Smooth muscle cell (in vitro differentiated cells): ENCODE data around the gene PLA2G4D. TPM values are rescaled to one million over a fixed set of nuclear protein-coding genes. Genes with fewer than 3 reads are reported as not detected.

Source experiments
- DNase-seq: peaks from one replicate; lab custom pipeline; 2025; ENCODE audit not compliant: unreplicated experiment; lab: John Stamatoyannopoulos, UW
- H2AFZ ChIP-seq: fragments of 200-600 bp; sonication (generic); 2 replicates; pipeline ENCODE4 v1.6.0; 2016; ENCODE audit warnings: antibody characterized with exemption, low read depth, mild to moderate bottlenecking
- H3F3A ChIP-seq: fragments of 200-600 bp; sonication (generic); 2 replicates; pipeline ENCODE4 v1.6.0; 2017; ENCODE audit warnings: antibody characterized with exemption, low read depth
- H3K27ac ChIP-seq: fragments of 200-600 bp; sonication (generic); 2 replicates; pipeline ENCODE4 v1.5.1; 2016; ENCODE audit warnings: low read depth, mild to moderate bottlenecking
- H3K27me3 ChIP-seq: fragments of 200-600 bp; sonication (generic); 2 replicates; pipeline ENCODE4 v1.6.1; 2016; ENCODE audit warnings: low read depth, mild to moderate bottlenecking
- H3K36me3 ChIP-seq: fragments of 200-600 bp; sonication (generic); 2 replicates; pipeline ENCODE4 v1.5.1; 2016; ENCODE audit warnings: low read depth
- H3K4me1 ChIP-seq: fragments of 200-600 bp; sonication (generic); 2 replicates; pipeline ENCODE4 v1.5.1; 2016; ENCODE audit warnings: low read depth
- H3K4me2 ChIP-seq: fragments of 200-600 bp; sonication (generic); 2 replicates; pipeline ENCODE4 v1.6.0; 2016; ENCODE audit warnings: mild to moderate bottlenecking
- H3K4me3 ChIP-seq: fragments of 200-600 bp; sonication (generic); 2 replicates; pipeline ENCODE4 v1.5.1; 2016; ENCODE audit warnings: mild to moderate bottlenecking
- H3K79me2 ChIP-seq: fragments of 200-600 bp; sonication (generic); 2 replicates; pipeline ENCODE4 v1.6.0; 2016; ENCODE audit warnings: low read depth, mild to moderate bottlenecking
- H3K9ac ChIP-seq: fragments of 200-600 bp; sonication (generic); 2 replicates; pipeline ENCODE4 v1.6.0; 2016; ENCODE audit warnings: low read depth
- H3K9me3 ChIP-seq: fragments of 200-600 bp; sonication (generic); replicated peaks from 2 replicates; pipeline ENCODE4 v1.5.1; 2016; ENCODE audit warnings: low read depth
- H4K20me1 ChIP-seq: fragments of 200-600 bp; sonication (generic); 2 replicates; pipeline ENCODE4 v1.6.0; 2016; ENCODE audit warnings: low read depth
- WGBS: methylation state at CpG from one replicate; pipeline ENCODE4 v1.1.7; 2016; ENCODE audit warnings: low lambda C conversion rate; 5-methylcytosine and 5-hydroxymethylcytosine counted together
- polyA plus RNA-seq: library from polyadenylated mRNA; unstranded; fragments of >200 nt; fragmentation: Nextera tagmentation; extraction: Ambion mirVana; gene quantifications from 2 replicates; pipeline ENCODE4 v1.2.1, GENCODE V29; 2016
- total RNA-seq: library from RNA; depleted of rRNA; stranded (reverse); fragments of >200 nt; gene quantifications from 2 replicates; pipeline ENCODE4 v1.2.3, GENCODE V29; 2014
- TF ChIP-seq, protein P1 (sequence below): fragments of 200-600 bp; sonication (generic); IDR thresholded peaks from 2 replicates; pipeline ENCODE4 v1.5.1; 2017; ENCODE audit warnings: borderline replicate concordance, mild to moderate bottlenecking, antibody characterized with exemption; ENCODE audit not compliant: insufficient read depth, poor library complexity, severe bottlenecking

Gene PLA2G4D
- total and polyA plus RNA-seq, 2 experiments from 2014 or later, result 0.17 to 0.36 TPM

DNA sequence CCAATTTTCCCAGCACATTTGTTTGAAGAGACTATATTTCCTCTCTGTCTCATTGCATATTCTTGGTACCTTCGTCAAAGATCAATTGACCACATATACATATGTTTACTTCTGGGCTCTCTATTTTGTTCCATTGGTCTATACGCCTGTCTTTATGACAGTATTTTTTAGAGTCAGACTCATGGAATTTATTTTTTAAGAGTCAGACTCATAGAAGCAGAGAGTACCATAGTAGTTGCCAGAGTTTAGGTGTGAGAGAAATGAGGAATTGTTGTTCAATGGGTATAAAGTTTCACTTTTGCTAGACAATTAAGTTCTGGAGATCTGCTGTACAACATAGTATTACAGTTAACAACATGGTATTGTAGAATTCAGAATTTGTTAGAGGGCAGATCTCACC lies 35.0 kb upstream of the PLA2G4D start:
- DNase-seq, result no peak
- TF ChIP-seq, protein P1, sequence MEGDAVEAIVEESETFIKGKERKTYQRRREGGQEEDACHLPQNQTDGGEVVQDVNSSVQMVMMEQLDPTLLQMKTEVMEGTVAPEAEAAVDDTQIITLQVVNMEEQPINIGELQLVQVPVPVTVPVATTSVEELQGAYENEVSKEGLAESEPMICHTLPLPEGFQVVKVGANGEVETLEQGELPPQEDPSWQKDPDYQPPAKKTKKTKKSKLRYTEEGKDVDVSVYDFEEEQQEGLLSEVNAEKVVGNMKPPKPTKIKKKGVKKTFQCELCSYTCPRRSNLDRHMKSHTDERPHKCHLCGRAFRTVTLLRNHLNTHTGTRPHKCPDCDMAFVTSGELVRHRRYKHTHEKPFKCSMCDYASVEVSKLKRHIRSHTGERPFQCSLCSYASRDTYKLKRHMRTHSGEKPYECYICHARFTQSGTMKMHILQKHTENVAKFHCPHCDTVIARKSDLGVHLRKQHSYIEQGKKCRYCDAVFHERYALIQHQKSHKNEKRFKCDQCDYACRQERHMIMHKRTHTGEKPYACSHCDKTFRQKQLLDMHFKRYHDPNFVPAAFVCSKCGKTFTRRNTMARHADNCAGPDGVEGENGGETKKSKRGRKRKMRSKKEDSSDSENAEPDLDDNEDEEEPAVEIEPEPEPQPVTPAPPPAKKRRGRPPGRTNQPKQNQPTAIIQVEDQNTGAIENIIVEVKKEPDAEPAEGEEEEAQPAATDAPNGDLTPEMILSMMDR, result no peak
- WGBS, result 74% methylated on average over 2 of the region's 2 CpGs

DNA sequence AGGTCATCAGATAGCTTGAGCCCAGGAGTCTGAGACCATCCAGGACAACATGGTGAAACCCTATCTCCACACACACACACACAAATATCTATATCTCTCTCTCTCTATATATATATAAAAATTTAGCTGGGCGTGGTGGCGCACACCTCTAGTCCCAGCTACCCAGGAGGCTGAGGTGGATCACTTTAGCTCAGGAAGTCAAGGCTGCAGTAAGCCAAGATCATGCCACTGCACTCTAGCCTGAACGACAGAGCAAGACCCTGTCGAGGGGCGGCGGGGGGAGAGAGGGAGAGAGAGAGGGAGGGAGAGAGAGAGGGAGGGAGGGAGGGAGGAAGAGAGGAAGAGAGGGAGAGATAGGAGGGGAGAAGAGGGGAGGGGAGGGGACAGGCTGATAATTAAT lies 34.1 kb upstream of the PLA2G4D start:
- no peaks in the 10 kb centered on the region for H3K4me1 ChIP-seq
- H3K4me3 ChIP-seq, result no peak overlapping the region
- WGBS, result 89% methylated on average over 3 of the region's 6 CpGs
- no peaks in the 10 kb centered on the region for H3K79me2 ChIP-seq
- no peaks in the 10 kb centered on the region for H3K36me3 ChIP-seq
- H3K27me3 ChIP-seq, result peaks cover 22% of the 10 kb centered on the region
- no peak overlapping the region for H3K4me2 ChIP-seq
- TF ChIP-seq, protein P1, result no peak
- no peak overlapping the region for H3K9ac ChIP-seq
- H3K27ac ChIP-seq, result no peak overlapping the region
- no peaks in the 10 kb centered on the region for H4K20me1 ChIP-seq
- H3F3A ChIP-seq, result no peaks in the 10 kb centered on the region
- DNase-seq, result no peak
- no peaks in the 10 kb centered on the region for H3K9me3 ChIP-seq
- H2AFZ ChIP-seq, result no peak overlapping the region

More for the DNA sequence above, 35.0 kb upstream of the PLA2G4D start:
- no peaks in the 10 kb centered on the region for H3F3A ChIP-seq
- H3K27me3 ChIP-seq, result peaks cover 22% of the 10 kb centered on the region
- H2AFZ ChIP-seq, result no peak overlapping the region
- no peaks in the 10 kb centered on the region for H3K9me3 ChIP-seq
- H3K4me2 ChIP-seq, result no peak overlapping the region
- no peak overlapping the region for H3K4me3 ChIP-seq
- H3K9ac ChIP-seq, result no peak overlapping the region
- H4K20me1 ChIP-seq, result no peaks in the 10 kb centered on the region
- H3K27ac ChIP-seq, result no peak overlapping the region
- no peaks in the 10 kb centered on the region for H3K36me3 ChIP-seq
- H3K79me2 ChIP-seq, result no peaks in the 10 kb centered on the region
- no peaks in the 10 kb centered on the region for H3K4me1 ChIP-seq

DNA sequence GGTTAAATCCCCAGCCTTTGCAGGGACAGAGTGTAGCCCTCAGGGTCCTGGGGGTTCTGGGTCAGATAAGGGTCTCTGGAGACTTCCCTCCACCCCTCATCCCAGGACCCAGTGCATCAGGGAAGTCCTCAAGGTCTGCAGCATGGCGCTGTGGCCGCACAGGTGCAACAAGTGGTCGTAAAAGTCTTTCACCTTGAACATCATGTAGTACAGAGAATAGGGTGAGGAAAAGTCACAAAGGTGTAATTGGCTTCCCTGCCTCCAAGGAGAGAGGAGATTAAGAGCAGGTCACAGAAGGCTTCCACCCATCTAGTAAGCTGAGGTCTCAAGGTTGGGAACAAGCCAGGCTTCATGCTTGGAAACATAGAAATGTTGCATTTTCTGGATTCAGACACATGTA lies 29.2 kb upstream of the PLA2G4D start:
- H3K36me3 ChIP-seq, result no peaks in the 10 kb centered on the region
- no peaks in the 10 kb centered on the region for H3K27me3 ChIP-seq
- no peaks in the 10 kb centered on the region for H3K9me3 ChIP-seq
- no peaks in the 10 kb centered on the region for H3F3A ChIP-seq
- DNase-seq, result no peak
- H3K4me2 ChIP-seq, result no peak overlapping the region
- no peaks in the 10 kb centered on the region for H3K4me1 ChIP-seq
- WGBS, result 63% methylated on average over 3 of the region's 3 CpGs
- no peak overlapping the region for H2AFZ ChIP-seq
- no peak overlapping the region for H3K4me3 ChIP-seq
- H4K20me1 ChIP-seq, result no peaks in the 10 kb centered on the region
- no peaks in the 10 kb centered on the region for H3K79me2 ChIP-seq
- no peak overlapping the region for H3K9ac ChIP-seq
- TF ChIP-seq, protein P1, result no peak
- no peak overlapping the region for H3K27ac ChIP-seq

DNA sequence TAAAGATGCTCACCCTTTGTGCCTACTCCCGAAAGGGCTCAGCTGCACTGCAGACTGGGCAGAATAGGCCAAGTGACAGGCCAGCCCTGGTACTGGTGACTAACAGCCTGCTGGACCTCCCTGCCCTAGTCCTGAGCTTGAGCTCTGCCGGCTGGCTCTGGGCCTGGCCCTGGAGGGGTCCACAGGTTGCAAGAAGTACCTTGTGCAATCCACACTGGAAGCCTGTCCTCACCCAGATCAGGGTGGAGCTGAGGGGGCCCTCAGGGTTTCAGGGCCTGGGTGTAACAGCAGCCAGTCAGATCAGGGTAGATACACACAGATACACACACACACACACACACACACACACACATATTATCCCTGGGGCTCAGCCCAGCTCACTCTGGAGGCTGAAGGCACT lies 27.3 kb upstream of the PLA2G4D start:
- no peaks in the 10 kb centered on the region for H3K9me3 ChIP-seq
- no peak overlapping the region for H3K27ac ChIP-seq
- H3K4me3 ChIP-seq, result no peak overlapping the region
- TF ChIP-seq, protein P1, result no peak
- H2AFZ ChIP-seq, result no peak overlapping the region
- no peaks in the 10 kb centered on the region for H4K20me1 ChIP-seq
- H3K9ac ChIP-seq, result no peak overlapping the region
- no peaks in the 10 kb centered on the region for H3K27me3 ChIP-seq
- no peaks in the 10 kb centered on the region for H3K79me2 ChIP-seq
- H3K4me1 ChIP-seq, result no peaks in the 10 kb centered on the region
- H3K36me3 ChIP-seq, result no peaks in the 10 kb centered on the region
- no peak for DNase-seq
- no peak overlapping the region for H3K4me2 ChIP-seq
- no peaks in the 10 kb centered on the region for H3F3A ChIP-seq
- WGBS, result 92% methylated on average over 2 of the region's 2 CpGs
